ENCODE results near the gene POLD3. TPM values are rescaled to one million over a fixed set of nuclear protein-coding genes. Genes with fewer than 3 reads are reported as not detected.

POLD3 gene
- total RNA-seq, 2 donors from 2014 or later, result 5.6 to 14.5 TPM

DNA sequence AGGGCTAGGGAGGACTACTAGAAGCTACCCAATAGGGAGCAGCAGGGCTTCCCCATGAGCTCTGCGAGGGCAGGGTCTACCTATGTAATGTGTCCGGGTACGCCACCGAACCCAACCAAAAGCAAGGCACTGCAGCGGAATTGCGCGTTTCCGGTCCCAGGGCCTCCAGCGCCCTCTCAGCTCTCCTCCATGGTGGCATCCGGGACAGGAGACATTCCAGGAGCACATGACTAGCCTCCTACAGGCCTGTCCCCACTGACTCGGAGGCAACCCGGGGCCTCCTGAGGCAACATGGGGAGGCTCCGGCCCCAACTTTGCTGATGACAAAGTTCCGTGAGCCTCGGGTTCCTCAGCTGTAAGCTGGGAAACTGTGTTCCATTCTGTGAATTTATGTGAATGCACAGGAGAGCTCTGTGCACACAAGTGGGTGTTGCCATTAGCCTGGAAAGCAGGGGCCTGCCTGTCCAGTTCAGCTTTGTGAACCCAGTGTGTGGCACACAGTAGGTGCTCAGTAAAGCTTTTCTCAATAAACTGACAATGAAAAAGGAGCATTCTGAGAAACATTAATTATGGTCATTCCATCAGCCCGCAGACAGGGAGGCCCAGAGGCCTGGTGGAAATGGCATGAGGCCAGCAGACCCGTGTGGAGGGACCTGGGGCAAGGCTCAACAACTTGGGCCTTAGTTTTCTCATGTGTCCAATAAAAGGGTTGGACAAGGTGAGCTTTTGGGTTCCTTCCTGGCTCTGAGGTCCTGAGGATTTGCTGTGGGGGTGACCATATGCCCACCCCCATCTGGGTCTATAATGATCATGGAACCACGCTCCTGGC is 88.5 kb downstream of the POLD3 start:
- no peaks in the 10 kb centered on the region for H3K9me3 ChIP-seq
- DNase-seq (ENCODE audit: low spot score) (no peak), ATAC-seq (ENCODE audit: insufficient number of reproducible peaks, low FRiP score, low read depth) (no peak)
- no peak overlapping the region for H3K27ac ChIP-seq
- no peak overlapping the region for H3K4me3 ChIP-seq
- TF ChIP-seq, protein P1, sequence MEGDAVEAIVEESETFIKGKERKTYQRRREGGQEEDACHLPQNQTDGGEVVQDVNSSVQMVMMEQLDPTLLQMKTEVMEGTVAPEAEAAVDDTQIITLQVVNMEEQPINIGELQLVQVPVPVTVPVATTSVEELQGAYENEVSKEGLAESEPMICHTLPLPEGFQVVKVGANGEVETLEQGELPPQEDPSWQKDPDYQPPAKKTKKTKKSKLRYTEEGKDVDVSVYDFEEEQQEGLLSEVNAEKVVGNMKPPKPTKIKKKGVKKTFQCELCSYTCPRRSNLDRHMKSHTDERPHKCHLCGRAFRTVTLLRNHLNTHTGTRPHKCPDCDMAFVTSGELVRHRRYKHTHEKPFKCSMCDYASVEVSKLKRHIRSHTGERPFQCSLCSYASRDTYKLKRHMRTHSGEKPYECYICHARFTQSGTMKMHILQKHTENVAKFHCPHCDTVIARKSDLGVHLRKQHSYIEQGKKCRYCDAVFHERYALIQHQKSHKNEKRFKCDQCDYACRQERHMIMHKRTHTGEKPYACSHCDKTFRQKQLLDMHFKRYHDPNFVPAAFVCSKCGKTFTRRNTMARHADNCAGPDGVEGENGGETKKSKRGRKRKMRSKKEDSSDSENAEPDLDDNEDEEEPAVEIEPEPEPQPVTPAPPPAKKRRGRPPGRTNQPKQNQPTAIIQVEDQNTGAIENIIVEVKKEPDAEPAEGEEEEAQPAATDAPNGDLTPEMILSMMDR (IDR thresholded peaks at IDR 0.05), result no peak
- H3K27me3 ChIP-seq (replicated peaks; ENCODE audit: insufficient read depth), result no peaks in the 10 kb centered on the region
- H3K36me3 ChIP-seq, result no peaks in the 10 kb centered on the region
- peaks cover 11 to 43% of the 10 kb centered on the region in 2 donors for H3K4me1 ChIP-seq (ENCODE audit: control insufficient read depth in 1 of 2, low read depth in 2 of 2)

- H3K9me3 ChIP-seq, result no peaks in the 10 kb centered on the region
- DNase-seq (ENCODE audit: low spot score) (no peak), ATAC-seq (ENCODE audit: insufficient number of reproducible peaks, low FRiP score, low read depth) (no peak)
- no peaks in the 10 kb centered on the region for H3K36me3 ChIP-seq
- peaks cover 11 to 39% of the 10 kb centered on the region in 2 donors for H3K4me1 ChIP-seq (ENCODE audit: control insufficient read depth in 1 of 2, low read depth in 2 of 2)
- H3K4me3 ChIP-seq, result no peak overlapping the region
- H3K27me3 ChIP-seq (replicated peaks; ENCODE audit: insufficient read depth), result no peaks in the 10 kb centered on the region
- no peak overlapping the region for H3K27ac ChIP-seq
- TF ChIP-seq, protein P1 (IDR thresholded peaks at IDR 0.05), result no peak
These were observed 89.6 kb downstream of the POLD3 start for GRCh38 chr11:74681686-74682651.

DNA sequence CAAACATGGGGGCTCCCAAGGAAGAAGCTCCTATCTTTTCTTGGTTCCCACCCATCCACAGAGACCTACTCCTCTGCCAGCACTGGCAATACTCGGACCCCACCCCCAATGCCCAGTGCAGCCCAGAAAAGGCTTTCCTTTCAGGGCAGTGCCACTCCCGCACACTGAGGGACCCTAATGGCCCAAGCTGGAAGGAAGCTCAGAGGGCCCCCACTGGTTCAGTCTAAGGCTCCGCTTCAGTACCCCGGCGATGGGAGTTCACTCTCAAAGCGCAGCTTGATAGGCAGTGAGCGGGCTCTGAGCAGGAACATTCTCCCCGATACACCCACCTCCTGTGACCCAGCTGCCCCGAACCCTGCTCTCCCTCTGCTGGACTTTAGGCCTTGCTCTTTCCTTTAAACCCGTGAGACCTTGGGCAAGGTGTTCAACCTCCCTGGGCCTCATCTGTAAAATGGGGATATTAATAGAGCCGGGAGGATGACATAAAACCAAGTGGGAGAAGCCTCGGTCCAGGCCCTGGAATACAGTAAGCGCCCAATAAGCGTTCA is 90.4 kb downstream of the POLD3 start:
- H3K27ac ChIP-seq, result no peak overlapping the region
- H3K4me1 ChIP-seq (ENCODE audit: control insufficient read depth in 1 of 2, low read depth in 2 of 2), result peaks cover 11 to 46% of the 10 kb centered on the region in 2 donors
- H3K4me3 ChIP-seq, result peak overlapping the region; percentile 72
- TF ChIP-seq, protein P1 (IDR thresholded peaks at IDR 0.05), result no peak
- no peaks in the 10 kb centered on the region for H3K36me3 ChIP-seq
- H3K9me3 ChIP-seq, result no peaks in the 10 kb centered on the region
- no peaks in the 10 kb centered on the region for H3K27me3 ChIP-seq (replicated peaks; ENCODE audit: insufficient read depth)
- ATAC-seq (ENCODE audit: insufficient number of reproducible peaks, low FRiP score, low read depth), result no peak
- DNase-seq (ENCODE audit: low spot score), result no peak

- Histone ChIP-seq H3K4me1 (ENCODE audit: control insufficient read depth in 1 of 2, low read depth in 2 of 2) (peaks cover 11 to 51% of the 10 kb centered on the region in 2 donors), H3K4me3 (peak overlapping the region; percentile 72), H3K27me3 (replicated peaks; ENCODE audit: insufficient read depth) (no peaks in the 10 kb centered on the region), H3K36me3 (no peaks in the 10 kb centered on the region), H3K9me3 (no peaks in the 10 kb centered on the region), H3K27ac (no peak overlapping the region)
- ATAC-seq (ENCODE audit: insufficient number of reproducible peaks, low FRiP score, low read depth), result no peak
- TF ChIP-seq, protein P1 (IDR thresholded peaks at IDR 0.05), result peak; percentile 67
- no peak for DNase-seq (ENCODE audit: low spot score)
These were observed 91.0 kb downstream of the POLD3 start for GRCh38 chr11:74683279-74683871.

Measured in thoracic aorta (tissue), 2 donors.